Smooth muscle cell of the brain vasculature (primary cell): ENCODE measurements around the gene SCN2A.
"Not testable (repeated sequence)": the region's sequence is repeated elsewhere in the genome, so short reads cannot be mapped to it uniquely, and the experiment has no call there.

Experiments
- DNase-seq: peaks from one replicate; pipeline ENCODE4 v3.0.0-alpha.2; 2012; ENCODE audit warnings: low read depth, low spot score

Gene SCN2A

DNA sequence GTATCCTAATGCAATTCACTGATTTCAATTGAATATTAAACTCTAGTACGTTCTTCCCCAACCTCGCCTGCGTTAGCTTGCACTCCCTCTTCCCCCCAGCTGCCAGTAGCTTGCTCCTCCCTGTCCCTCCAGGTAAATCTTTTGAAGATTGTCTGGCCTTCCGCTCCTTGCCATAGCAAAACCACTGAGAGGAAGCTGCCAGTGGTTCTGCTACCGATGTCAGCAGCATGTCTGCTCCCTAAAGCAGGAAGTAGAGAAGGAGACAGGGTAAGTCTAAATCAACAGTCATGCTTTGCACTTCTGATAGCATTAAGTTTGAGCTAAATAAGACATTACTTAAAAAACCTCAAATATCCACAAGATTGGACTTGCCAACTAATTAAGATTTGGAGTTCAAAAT lies 89.1 kb downstream of the SCN2A start:
- DNase-seq: no peak

DNA sequence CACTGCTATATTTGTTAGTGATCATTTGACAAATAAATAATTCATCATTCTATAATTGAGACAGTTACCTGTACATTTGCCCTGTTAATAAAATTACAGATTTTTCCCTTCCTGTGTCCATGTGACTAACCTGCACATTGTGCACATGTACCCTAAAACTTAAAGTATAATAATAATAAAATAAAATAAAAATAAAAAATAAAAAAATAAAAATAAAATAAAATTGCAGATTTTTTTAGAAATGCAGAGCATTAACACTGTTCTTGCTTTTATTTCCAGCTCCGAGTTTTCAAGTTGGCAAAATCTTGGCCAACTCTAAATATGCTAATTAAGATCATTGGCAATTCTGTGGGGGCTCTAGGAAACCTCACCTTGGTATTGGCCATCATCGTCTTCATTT lies 105.1 kb downstream of the SCN2A start:
- DNase-seq: not testable (repeated sequence)

DNA sequence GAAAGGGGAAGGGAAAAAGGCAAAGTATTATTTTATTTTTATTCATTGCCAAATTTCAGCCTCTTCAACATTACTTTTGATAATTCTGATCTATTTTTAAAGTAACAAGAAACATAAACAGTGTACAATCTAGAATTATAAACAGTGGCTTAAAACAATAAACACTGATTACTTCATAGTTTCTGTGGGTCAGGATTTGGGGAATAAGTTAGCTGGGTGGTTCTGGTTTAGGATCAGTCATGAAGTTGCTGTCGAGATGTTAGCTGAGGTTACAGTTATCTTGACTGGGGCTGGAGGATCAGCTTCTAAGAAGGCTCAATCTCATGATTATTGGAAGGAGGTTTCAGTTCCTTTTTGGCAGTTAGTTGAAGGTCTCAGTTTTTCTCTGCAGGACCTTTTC lies 109.2 kb downstream of the SCN2A start:
- DNase-seq: no peak

DNA sequence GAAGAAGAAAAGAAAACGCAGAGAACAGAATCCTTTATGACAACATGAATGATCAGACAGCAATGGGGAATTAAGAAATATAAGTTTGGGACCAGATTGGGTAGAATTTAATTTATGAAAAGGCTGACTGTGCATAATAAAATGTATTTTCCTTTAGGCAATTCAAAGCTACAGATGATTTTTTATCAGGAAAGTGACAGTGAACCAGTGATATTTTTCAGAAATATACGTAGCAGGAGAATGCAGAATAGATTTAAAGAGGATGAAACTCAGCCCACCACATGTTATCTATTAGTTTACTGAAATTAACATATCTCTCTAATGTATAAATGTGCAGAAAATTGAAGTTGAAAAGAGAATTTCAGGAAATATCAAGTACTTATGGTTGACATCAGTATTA lies 110.0 kb downstream of the SCN2A start:
- no peak for DNase-seq

DNA sequence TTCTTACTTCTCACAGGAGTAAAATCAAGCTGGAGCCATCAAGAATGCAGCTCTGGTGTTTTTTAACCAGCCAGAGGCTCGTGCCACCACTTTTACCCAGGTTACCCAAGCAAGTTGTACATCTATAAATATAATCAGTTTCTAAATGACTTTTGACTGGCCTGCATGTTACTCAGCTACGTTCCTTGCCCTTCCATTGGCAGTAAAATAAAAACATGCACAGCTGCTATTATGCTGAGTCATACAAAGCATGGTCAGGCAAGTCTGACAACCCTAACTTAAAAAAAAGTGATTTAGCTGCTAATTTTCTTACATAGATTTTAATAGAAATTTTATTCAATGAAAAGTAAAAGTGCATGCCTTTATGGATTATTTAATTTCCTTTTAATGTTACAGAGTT lies 118.5 kb downstream of the SCN2A start:
- DNase-seq: peak; percentile 13

DNA sequence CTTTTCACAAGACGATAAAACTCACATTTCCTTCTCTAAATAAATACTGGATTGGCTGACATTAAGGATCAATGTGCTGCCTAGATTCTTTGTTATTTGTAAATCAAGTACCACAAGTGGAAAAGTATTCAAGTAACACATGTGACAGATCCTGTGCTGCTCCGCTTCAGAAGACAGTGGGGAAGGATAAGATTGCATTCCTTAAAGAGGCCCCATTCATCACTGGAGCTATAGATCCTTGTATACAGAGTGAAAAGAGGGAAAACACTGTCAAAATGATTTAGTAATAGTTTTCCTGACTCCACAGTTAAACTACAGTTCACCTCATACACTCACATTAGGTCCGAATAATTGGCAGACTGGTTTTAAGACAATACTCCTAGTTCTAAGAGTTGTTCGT lies 122.3 kb downstream of the SCN2A start:
- no peak for DNase-seq

DNA sequence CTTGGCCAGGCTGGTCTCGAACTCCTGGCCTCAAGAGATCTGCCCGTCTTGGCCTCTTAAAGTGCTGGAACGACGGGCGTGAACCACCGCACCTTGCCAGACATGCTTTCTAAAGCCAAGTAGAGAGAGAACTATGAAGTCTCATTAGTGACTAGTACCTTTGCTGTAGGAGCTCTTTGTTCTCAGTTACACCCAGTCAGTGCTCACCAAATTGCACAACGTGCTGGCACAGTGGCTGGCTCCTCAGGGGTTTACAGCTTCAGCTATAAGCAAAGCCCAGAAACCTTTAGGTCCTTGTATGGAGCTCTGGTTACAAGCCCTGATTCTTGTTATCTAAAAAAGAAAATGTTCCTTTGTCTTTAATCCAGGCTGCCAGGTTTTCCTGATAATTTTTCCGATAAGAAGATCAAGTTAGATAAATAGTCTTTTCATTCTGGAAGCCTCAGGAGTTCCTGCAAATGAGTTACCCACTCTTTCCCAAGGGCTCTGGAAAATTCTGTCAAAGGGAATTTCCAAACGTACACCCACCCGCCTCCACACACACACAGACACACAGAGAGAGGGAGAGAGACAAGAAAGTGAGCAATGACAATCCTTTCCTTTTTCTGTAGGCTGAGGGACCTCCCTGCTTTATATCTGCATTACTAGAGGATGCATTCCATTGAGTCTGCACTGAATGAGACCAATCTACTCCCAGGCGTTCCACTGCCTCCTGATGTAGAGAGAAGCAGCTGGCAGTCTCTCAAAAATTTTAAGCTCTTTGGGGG lies 130.1 kb downstream of the SCN2A start:
- no peak for DNase-seq

DNA sequence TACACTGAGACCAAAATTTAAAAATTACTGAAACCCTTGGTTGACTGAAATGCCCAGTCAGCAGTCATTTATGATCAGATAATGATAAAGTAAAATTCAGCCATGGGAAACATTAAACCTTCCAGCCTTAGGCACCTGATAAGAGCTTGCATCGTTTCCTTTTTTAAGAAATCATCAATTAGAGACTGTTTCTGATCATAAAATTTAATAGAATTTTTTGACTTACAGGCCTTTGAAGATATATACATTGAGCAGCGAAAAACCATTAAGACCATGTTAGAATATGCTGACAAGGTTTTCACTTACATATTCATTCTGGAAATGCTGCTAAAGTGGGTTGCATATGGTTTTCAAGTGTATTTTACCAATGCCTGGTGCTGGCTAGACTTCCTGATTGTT lies 130.7 kb downstream of the SCN2A start:
- DNase-seq: no peak

DNA sequence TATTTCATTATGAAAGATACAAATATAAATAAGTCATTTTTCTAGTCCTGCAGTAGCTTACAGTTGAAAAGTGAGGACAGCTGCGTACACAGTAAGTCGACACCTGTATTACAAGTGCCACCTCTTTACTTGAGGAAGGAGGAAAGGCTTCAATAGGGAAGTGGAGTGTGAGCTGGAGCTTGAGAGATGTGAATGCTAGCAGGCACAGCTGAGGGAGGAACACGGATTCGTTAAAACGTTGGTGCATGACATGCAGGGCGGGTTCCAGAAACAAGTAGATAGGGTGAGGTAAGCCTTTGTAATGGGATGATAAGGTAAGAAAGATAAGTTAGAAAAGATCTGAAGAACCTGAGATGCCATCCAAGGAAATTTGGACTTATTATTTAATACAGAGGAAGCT lies 132.1 kb downstream of the SCN2A start:
- DNase-seq: no peak

DNA sequence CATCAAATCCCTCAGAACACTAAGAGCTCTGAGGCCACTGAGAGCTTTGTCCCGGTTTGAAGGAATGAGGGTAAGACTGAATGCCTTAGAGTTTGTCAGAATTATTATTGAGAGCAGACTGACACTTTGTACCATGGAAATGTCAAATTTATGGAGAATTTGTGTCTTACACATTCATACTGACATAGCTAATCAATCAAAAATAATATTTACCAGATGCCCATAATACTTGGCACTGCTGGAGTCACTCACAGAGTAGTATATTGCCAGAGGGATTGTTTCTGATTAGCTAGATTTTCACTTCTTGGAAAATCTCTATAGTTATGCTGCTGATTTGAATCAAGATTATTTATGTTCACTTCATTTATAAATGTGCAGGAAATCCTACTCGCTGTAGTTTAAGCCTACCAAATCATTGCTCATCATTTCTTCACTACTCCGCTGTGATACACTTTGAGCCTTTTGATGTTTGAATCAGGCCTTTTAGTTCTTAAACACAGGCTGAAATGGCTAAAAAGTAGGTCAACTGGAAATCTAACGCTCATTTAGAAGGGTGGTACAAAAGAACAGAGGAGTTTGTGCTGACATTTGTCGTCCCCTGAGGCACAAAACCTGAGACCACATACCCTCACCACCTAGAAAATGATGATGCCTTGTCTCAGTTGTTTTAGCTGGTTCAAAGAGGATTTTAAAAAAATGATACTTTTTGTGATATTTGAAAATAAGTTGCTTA lies 134.2 kb downstream of the SCN2A start:
- DNase-seq: no peak

DNA sequence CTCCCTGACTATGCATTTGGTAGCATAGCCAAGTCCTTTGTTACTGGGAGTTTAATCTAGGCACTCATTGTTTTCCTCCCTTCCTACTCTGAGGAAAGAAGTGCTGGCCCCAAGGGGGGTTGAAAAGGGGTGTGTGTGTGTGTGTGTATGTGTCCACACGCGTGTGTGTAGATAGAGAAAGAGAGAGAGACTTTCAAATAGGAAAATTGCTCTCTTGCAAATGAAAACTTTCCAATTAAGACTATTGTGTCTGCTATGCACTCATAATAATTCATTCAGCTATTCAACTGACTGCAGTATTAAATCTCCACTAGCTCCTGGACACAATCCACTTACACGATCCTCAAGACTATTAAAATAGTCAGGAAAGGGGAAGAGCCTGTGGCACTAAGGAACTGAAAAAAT lies 137.4 kb downstream of the SCN2A start:
- no peak for DNase-seq

DNA sequence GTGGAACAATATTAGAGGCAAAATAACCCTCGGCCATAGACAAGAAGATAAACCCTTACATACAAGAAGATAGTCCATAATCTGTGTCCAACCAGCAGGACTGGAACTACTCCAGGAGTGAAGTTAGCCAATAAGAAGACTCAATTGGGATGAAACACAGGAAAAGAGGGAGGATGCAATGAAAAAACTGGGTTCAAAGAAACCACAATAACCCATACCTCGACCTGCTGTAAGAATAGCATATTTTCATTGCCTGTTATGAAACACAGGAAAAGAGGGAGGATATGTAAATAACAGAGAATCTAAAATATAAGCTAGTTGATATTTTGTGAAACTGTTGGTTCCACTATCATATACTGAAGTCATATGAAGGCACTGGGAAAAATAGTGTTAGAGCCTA lies 143.1 kb downstream of the SCN2A start:
- no peak for DNase-seq

DNA sequence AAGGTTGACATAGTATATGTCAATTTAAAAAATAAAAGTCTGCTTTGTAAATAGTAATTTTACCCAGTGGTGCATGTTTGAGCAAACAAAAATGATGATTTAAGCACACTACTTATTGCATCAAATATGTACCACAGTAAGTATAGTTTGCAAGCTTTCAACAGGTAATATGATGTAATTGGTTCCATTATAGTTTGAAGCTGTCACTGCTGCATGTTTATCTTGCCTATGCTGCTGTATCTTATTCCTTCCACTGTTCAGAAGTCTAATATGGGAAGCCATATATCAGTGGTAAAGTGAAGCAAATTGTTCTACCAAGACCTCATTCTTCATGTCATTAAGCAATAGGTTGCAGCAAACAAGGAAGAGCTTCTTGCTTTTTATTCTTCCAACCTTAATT lies 151.7 kb downstream of the SCN2A start:
- no peak for DNase-seq

DNA sequence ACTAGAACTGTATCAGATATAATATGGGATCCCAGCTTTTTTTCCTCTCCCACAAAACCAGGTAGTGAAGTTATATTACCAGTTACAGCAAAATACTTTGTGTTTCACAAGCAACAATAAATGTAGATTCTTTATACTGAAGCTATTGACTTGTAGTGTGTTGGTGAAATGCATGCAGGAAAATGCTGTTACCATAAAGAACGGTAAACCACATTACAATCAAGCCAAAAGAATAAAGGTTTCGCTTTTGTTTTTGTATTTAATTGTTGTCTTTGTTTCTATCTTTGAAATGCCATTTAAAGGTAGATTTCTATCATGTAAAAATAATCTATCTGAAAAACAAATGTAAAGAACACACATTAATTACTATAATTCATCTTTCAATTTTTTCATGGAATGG lies 152.6 kb downstream of the SCN2A start:
- no peak for DNase-seq

DNA sequence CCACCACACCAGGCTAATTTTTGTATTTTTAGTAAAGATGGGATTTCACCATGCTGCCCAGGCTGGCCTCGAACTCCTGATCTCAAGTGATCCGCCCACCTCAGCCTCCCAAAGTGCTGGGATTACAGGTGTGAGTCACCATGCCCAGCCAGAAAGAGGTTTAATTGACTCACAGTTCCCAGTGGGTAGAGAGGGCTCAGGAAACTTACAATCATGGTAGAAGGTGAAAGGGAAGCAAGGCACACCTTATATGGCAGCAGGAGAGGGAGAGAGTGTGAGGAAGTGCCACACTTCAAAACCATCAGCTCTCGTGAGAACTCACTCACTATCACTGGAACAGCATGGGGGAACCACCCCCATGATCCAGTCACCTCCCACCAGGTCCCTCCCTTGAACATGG lies 159.4 kb downstream of the SCN2A start:
- not testable (repeated sequence) for DNase-seq

DNA sequence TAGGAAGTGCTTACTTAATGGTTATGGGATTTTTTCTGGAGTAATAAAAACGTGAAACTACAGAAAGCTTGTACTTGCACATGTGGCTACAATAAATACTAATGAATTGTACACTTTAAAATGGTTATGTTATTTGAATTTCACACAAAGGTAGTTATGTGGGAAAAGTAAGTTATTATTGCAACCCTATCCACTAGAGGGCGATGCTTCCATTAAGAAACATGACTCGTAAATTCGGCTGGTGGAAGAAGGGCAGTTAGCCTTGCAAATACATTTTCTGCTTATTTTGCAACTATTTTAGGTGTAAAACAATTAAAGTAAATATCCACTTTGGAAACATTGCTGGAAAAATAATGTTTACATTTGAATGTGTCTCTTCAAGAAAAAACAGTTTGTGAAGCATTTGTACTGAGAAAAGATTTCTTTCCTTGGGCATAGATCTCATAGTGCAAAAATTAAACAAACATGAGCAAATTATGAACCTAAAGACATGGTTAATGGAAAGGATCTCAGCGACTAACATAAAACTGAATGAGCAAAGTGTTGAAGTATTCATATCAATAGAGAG lies 162.2 kb downstream of the SCN2A start:
- DNase-seq: peak; percentile 62

DNA sequence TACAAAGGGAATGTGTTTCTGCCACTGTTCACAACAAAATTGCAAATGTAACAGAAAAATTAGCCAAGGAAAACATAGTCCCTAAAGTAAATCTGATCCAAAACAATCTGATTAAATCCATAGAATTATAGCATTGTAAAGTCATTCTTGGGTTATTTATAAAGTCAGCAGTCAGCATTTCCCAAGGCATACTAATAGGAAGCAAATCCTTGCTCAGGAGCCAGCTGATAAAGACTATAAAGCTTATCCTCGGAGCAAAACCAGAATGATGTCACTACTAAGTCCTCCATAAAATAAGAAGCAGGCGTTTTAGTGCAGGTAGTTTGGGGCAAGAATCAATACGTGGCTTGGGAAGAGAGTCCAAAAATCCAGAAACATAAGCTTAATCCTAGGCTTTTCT lies 162.9 kb downstream of the SCN2A start:
- DNase-seq: no peak

DNA sequence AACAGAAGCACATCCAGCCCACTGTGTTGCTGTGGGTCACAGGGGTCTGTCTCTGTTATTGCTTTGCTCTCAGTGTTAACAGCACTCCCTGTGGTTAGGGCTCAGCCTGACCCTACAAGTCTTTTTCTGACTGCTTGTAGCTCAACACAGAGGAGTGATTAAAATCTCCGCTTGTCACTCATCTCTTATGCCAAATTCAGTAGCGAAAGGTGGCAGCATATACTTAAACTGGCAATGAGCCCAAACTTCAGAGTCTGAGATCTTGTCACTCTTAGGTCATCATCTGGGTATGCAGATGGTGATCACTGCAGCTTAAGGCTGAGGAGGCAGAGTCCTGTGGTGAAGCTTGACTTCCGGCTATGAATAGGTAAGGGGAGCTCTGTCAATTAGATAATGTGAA lies 167.0 kb downstream of the SCN2A start:
- DNase-seq: no peak

DNA sequence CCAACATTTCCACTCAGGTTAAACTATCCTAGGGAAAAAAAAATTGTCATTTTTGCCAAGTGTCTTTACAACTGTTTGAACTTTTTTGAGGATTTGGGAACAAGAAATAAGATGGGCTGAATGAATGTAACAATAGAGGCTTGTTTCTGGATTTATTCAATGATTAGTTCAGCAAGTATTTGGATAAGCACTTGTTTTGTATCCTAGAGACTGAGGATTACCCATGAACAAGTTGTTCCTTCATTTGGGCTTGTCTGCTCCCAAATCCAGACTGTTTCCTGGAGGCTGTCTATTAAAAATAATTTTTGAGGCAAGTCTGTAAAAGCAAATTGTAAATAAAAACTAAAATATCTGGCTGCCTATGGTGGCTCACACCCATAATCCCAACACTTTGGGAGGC lies 168.3 kb downstream of the SCN2A start:
- DNase-seq: no peak

DNA sequence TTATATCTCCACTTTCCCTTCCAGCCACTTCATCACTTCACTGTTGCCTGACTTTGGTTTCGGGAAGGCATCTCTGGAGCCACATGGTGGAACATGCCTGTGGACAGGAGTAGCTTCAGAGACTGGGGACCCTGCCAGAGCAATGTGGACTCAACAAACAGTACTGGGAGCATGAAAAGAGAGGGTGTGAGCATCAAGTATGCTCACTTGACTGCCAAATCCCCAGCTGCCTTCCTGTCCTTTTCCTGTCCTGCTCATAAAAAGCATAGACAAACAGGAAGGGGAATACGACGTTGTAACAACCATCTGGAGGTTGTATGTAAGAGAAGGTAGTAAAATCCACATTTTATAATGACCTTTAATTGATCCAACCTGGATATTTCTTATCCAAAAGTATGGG lies 169.0 kb downstream of the SCN2A start:
- DNase-seq: no peak

DNA sequence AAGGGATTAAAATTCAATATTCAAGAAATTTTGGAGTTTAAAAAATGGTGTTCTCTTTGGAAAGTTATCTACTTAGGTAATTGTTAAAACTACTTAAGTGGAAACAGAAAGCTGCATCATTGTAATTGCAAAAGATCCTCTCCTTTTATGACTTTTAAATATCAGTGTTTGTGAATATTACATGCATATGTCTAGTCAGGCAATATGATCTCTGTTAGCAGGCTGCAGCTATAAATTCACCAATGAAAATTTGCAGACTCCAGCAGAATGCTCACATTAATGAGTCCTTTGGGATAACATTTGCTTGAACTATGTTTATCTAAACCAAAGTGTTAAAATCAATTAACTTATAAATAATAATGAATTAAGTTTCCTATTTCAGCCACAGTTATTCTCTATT lies 171.1 kb downstream of the SCN2A start:
- no peak for DNase-seq

DNA sequence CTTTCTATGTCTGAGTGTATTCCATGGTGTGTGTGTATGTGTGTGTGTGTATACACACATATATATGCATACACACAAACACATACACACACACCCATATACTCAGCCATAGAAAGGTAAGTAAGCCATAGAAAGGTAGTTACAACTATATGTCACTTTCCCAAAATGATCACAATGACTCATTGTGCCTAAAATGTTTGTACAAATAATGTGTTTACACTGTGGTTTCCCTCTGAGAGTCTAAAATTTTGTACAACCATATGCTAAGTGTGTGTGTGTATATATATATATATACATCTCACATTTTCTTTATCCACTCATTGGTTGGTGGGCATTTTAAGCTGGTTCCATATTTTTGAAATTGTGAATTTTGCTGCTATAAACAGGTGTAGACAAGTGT lies 175.0 kb downstream of the SCN2A start:
- no peak for DNase-seq

DNA sequence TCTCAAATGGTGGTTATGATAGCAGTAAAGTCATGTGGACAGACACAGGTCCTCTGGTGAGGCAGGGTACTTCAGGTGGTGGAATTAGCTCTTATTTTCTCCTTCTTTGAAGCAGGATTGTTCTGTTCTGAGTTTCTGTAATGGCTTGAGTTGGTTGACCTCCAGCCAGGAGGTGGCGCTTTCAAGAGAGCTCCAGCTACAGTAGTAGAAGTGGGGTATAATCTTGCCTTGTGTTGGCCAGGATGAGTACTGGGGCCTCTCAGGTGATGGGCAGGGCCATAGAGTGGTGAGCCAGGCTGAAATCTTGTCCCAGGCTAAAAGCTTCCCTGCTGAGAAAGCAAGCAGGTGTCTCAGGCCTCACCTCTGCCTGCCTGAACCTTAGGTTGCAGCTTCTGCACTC lies 177.8 kb downstream of the SCN2A start:
- no peak for DNase-seq
